B cell (primary cell): ENCODE measurements around the gene CWC25. TPM values are rescaled to one million over a fixed set of nuclear protein-coding genes. Genes with fewer than 3 reads are reported as not detected.

Experiments
- ATAC-seq: fragments of 200-7000 bp; cut with Tn5 transposase; one replicate; pipeline ENCODE4 v1.10.0; 2021; ENCODE audit warnings: low read depth, mild to moderate bottlenecking, moderate number of reproducible peaks, moderate library complexity
- CTCF ChIA-PET: fragments of 350-600 bp; sonication (Branson Sonifier 250); formaldehyde crosslinking; loops from one replicate; lab custom pipeline; 2021; ENCODE audit warnings: antibody characterized with exemption, inconsistent platforms; lab: Charles Lee
- POLR2A ChIA-PET: fragments of 350-600 bp; sonication (Branson Sonifier 250); formaldehyde crosslinking; loops from one replicate; lab custom pipeline; 2021; ENCODE audit warnings: antibody characterized with exemption; lab: Charles Lee
- DNase-seq: peaks from one replicate; pipeline ENCODE4 v3.0.0; 2013
- H2AFZ ChIP-seq: 2 replicates; pipeline ENCODE4 v1.6.1; 2012; ENCODE audit warnings: mild to moderate bottlenecking, low read depth, low read length; ENCODE audit not compliant: insufficient read depth, poor library complexity, severe bottlenecking
- H3K27ac ChIP-seq, 2 donors: 1 replicate in 1 of 2; 2 replicates in 1 of 2; pipeline ENCODE4 v1.5.1; 2012 to 2013; ENCODE audit warnings: low read length in 2 of 2, mild to moderate bottlenecking in 2 of 2, moderate library complexity in 1 of 2
- H3K27me3 ChIP-seq, 4 experiments: fragments of 200-600 bp in 1 of 4; sonication (generic) in 1 of 4; replicated peaks in 1 of 4; 1 replicate in 2 of 4; 2 replicates in 2 of 4; pipeline versions ENCODE4 v1.6.1 to v1.7.0; 2013 to 2016; ENCODE audit warnings: low read length in 3 of 4, mild to moderate bottlenecking in 2 of 4, mixed read lengths in 1 of 4, moderate library complexity in 1 of 4; ENCODE audit not compliant: insufficient read depth in 4 of 4, control insufficient read depth in 3 of 4; ENCODE audit errors: control extremely low read depth in 1 of 4
- H3K36me3 ChIP-seq, 2 experiments: replicated peaks in 1 of 2; 1 replicate in 1 of 2; 2 replicates in 1 of 2; pipeline versions ENCODE4 v1.6.1 to v1.7.1; 2013; ENCODE audit warnings: low read length in 1 of 2; ENCODE audit not compliant: insufficient read depth in 2 of 2, control insufficient read depth in 1 of 2; ENCODE audit errors: control extremely low read depth in 1 of 2, extremely low read depth in 1 of 2
- H3K4me1 ChIP-seq, 2 donors: fragments of 200-600 bp in 1 of 2; sonication (generic) in 1 of 2; 1 replicate in 1 of 2; 2 replicates in 1 of 2; pipeline versions ENCODE4 v1.5.1 to v1.6.1; 2013 to 2017; ENCODE audit warnings: low read length in 2 of 2; ENCODE audit not compliant: control insufficient read depth in 2 of 2, insufficient read depth in 2 of 2
- H3K4me2 ChIP-seq: replicated peaks from 2 replicates; pipeline ENCODE3; 2012; ENCODE audit warnings: mild to moderate bottlenecking, low read depth, low read length; ENCODE audit not compliant: poor library complexity, severe bottlenecking
- H3K4me3 ChIP-seq, 5 experiments: fragments of 200-600 bp in 1 of 5; sonication (generic) in 1 of 5; 1 replicate in 3 of 5; 2 replicates in 2 of 5; pipeline versions ENCODE4 v1.5.1 to v1.7.0; 2011 to 2016; ENCODE audit warnings: low read length in 4 of 5, mild to moderate bottlenecking in 4 of 5, low read depth in 2 of 5, control low read depth in 1 of 5, moderate library complexity in 1 of 5; ENCODE audit not compliant: insufficient read depth in 1 of 5; ENCODE audit errors: control extremely low read depth in 1 of 5, extremely low read depth in 1 of 5
- H3K79me2 ChIP-seq: fragments of 200-600 bp; sonication (generic); one replicate; pipeline ENCODE4 v1.6.0; 2016; ENCODE audit warnings: low read length; ENCODE audit not compliant: control insufficient read depth, insufficient read depth
- H3K9ac ChIP-seq: fragments of 200-600 bp; sonication (generic); 2 replicates; pipeline ENCODE4 v1.6.1; 2017; ENCODE audit warnings: mild to moderate bottlenecking, low read length, moderate library complexity
- H3K9me3 ChIP-seq, 3 donors: one replicate each; pipeline versions ENCODE4 v1.6.1 to v1.7.1; 2013; ENCODE audit warnings: low read length in 2 of 3; ENCODE audit not compliant: control insufficient read depth in 2 of 3, insufficient read depth in 1 of 3; ENCODE audit errors: control extremely low read depth in 1 of 3
- H4K20me1 ChIP-seq: 2 replicates; pipeline ENCODE4 v1.6.0; 2012; ENCODE audit warnings: mild to moderate bottlenecking, low read length; ENCODE audit not compliant: insufficient read depth, control insufficient read depth, poor library complexity, severe bottlenecking
- H3K27ac Mint-ChIP-seq: one replicate; pipeline ENCODE4 v1.8.0; 2021; ENCODE audit warnings: mixed read lengths
- H3K27me3 Mint-ChIP-seq: one replicate; pipeline ENCODE4 v1.8.0; 2021; ENCODE audit warnings: mixed read lengths
- H3K4me1 Mint-ChIP-seq: one replicate; pipeline ENCODE4 v1.8.0; 2021; ENCODE audit warnings: mixed read lengths
- H3K4me3 Mint-ChIP-seq: one replicate; pipeline ENCODE4 v1.8.0; 2021; ENCODE audit warnings: mixed read lengths
- H3K9me3 Mint-ChIP-seq: one replicate; pipeline ENCODE4 v1.8.0; 2022; ENCODE audit warnings: mixed read lengths; ENCODE audit not compliant: insufficient read depth
- CTCF ChIP-seq: fragments of 200-600 bp; IDR thresholded peaks from one replicate; pipeline ENCODE4 v1.8.0; 2022; ENCODE audit warnings: antibody characterized with exemption, mild to moderate bottlenecking
- EZH2 ChIP-seq: IDR thresholded peaks from 2 replicates; pipeline ENCODE4 v1.6.1; 2012; ENCODE audit warnings: borderline replicate concordance, low read depth, mild to moderate bottlenecking, moderate library complexity, low read length; ENCODE audit not compliant: insufficient read depth, poor library complexity, severe bottlenecking
- WGBS: methylation state at CpG from one replicate; pipeline ENCODE4 v1.1.5; 2013; ENCODE audit warnings: missing lambda C conversion rate; ENCODE audit not compliant: insufficient coverage; 5-methylcytosine and 5-hydroxymethylcytosine counted together
- intact Hi-C: fragments of 100-400 bp; cut with micrococcal nuclease; formaldehyde crosslinking; loops from one replicate; pipeline ENCODE4 v1.10.0; 2022
- polyA plus RNA-seq: library from polyadenylated mRNA; depleted of rRNA; stranded (reverse); fragments of >200 nt; gene quantifications from 2 replicates; pipeline ENCODE4 v1.2.3, GENCODE V29; 2012
- total RNA-seq, 2 donors: library from RNA; stranded (reverse); fragments of 120-200 nt in 1 of 2; gene quantifications; 1 replicate in 1 of 2; 2 replicates in 1 of 2; pipeline versions ENCODE4 v1.2.3 to v1.2.4, GENCODE V29; 2013 to 2022

CWC25 gene
- total and polyA plus RNA-seq, 2 donors (not counting 1 experiment from before 2014, with no cell fraction given): 39.3 to 40.8 TPM

DNA sequence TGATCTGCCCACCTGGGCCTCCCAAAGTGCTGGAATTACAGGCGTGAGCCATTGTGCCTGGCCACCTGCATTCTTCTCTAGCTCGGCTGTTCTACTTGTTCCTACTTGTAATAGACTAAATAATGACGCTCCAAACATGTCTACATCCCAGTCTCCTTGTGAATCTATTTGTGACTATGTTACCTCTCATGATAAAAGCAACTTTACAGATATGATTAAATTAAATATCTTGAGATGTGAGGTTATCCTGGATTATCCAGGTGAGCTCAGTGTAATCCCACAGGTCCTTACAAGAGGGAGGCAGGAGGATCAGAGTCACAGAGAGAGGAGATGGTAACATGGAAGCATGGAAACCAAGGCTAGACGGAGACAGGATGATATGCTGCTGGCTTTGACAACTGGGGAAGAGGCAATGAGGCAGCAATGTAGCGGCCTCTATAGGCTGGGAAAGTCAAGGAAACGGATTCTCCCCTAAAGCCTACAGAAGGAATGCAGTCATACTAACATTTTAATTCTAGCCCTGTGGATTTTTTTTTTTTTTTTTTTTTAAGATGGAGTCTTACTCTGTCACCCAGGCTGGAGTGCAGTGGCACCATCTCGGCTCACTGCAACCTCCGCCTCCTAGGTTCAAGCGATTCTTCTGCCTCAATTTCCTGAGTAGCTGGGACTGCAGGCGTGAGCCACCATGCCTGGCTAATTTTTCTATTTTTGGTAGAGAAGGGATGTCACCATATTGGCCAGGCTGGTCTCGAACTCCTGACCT, 39.7 kb upstream of the CWC25 start:
- TF ChIP-seq CTCF (no peak), EZH2 (no peak)
- Histone ChIP-seq H3K79me2 (no peaks in the 10 kb centered on the region), H3K9ac (no peak overlapping the region), H3K4me1 (peaks cover 33 to 49% of the 10 kb centered on the region in 2 donors), H3K36me3 (no peaks in the 10 kb centered on the region), H4K20me1 (no peaks in the 10 kb centered on the region), H3K4me3 (no peak overlapping the region), H2AFZ (no peak overlapping the region), H3K9me3 (no peaks in the 10 kb centered on the region), H3K27me3 (no peaks in the 10 kb centered on the region), H3K27ac (no peak overlapping the region), H3K4me2 (no peak overlapping the region)
- Mint-ChIP-seq H3K27me3 (no peaks in the 10 kb centered on the region), H3K27ac (peak overlapping the region; percentile 26), H3K9me3 (no peaks in the 10 kb centered on the region), H3K4me3 (no peak overlapping the region), H3K4me1 (peaks cover 44% of the 10 kb centered on the region)
- DNase-seq (no peak), ATAC-seq (no peak)
- POLR2A ChIA-PET: interaction anchor here (0.7 kb wide), 1 partner anchor 345 kb away, joined by 10 read pairs; no protein-coding TSS in a partner anchor
- 82% methylated on average over 4 of the region's 11 CpGs for WGBS
- CTCF ChIA-PET: interaction anchor here (0.7 to 2.3 kb wide), 3 partner anchors 11 to 1667 kb away, joined by 3 to 12 read pairs (median 8); partner anchors contain the start of gene RPL23
- intact Hi-C loops: no loop called here

- Mint-ChIP-seq H3K9me3 (no peaks in the 10 kb centered on the region), H3K27me3 (no peaks in the 10 kb centered on the region), H3K4me3 (no peak overlapping the region), H3K4me1 (peaks cover 29% of the 10 kb centered on the region), H3K27ac (peak overlapping the region; percentile 67)
- DNase-seq (no peak), ATAC-seq (no peak)
- no CpG with 5 or more reads among the region's 8 CpGs for WGBS
- Histone ChIP-seq H4K20me1 (no peaks in the 10 kb centered on the region), H3K9me3 (no peaks in the 10 kb centered on the region), H3K27me3 (no peaks in the 10 kb centered on the region), H3K4me1 (peaks cover 23 to 29% of the 10 kb centered on the region in 2 donors), H3K36me3 (no peaks in the 10 kb centered on the region), H2AFZ (peak overlapping the region; percentile 0), H3K9ac (no peak overlapping the region), H3K4me2 (no peak overlapping the region), H3K4me3 (no peak overlapping the region), H3K27ac (no peak overlapping the region), H3K79me2 (peaks cover 3% of the 10 kb centered on the region)
- no peak for TF ChIP-seq EZH2
- TF ChIP-seq CTCF: no peak
- CTCF ChIA-PET: interaction anchor here (0.9 kb wide), 1 partner anchor 292 kb away, joined by 4 read pairs; no protein-coding TSS in a partner anchor
- POLR2A ChIA-PET: interaction anchor here (1.3 kb wide), 1 partner anchor 8 kb away, joined by 3 read pairs; the partner anchor contains the start of gene LASP1
- intact Hi-C loops: no loop called here
These were observed 36.3 kb upstream of the CWC25 start for GRCh38 chr17:38861399-38861843.
